ENCODE data around the gene VPS18. TPM values are rescaled to one million over a fixed set of nuclear protein-coding genes. Genes with fewer than 3 reads are reported as not detected.
A peak's percentile ranks its signal among the peaks of the same experiment; 100 is the strongest.

The VPS18 gene
- total RNA-seq, 2 experiments from 2014 or later: 7.8 to 8.8 TPM

DNA sequence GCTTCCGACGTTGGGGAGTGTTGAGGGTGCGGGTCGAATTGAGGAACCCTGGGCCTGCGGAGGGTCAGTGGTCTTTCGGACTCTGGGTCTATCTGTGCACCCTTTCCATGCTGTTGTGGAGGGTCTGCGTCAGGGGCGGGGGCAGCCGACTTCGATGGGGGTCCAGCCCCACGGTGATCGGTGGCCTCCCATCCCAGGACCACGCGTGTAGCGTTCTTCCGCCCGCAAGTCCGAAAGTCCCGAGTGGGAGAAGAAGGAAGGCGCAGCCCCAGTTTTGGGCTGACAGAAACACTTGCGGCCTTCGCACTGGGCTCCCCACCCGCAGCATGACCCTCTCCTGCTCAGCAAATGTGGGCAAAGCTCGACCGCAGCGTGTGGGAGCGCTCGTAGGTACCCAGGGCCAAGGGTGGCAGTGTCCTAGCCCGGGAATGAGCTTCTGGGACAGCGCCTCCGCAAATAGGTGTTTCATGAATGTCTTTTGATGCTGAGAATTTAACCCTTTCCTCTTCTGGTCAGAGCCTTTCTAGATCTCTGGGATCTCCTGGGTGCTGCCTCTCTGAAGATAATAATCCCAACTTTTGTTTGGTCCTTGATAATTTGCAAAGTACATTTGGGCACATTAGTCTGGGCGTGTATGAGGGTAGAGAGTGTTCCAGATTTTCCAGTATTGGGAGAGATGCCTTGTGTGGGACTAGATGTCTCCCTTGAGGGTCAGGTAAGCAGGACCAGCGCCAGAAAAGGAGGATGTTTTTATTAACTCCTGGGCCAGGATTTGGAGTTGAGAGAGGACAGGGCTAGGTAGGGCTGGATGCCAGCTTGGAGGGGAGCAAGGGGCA lies 32.6 kb downstream of the VPS18 start:
- Mint-ChIP-seq H3K36me3 (no peaks in the 10 kb centered on the region), H3K27me3 (peaks cover 52% of the 10 kb centered on the region), H3K4me1 (ENCODE audit: low read depth) (peaks cover 40% of the 10 kb centered on the region), H3K4me3 (no peak overlapping the region), H3K9me3 (no peaks in the 10 kb centered on the region), H3K27ac (no peak overlapping the region)
- no peak for DNase-seq
- ChIA-PET CTCF (interaction anchor here (1.1 to 7.5 kb wide), 3 partner anchors 14 to 22 kb away, joined by 3 to 74 read pairs (median 50); no protein-coding TSS in a partner anchor), POLR2A (interaction anchor here (1.5 kb wide), 1 partner anchor 21 kb away, joined by 3 read pairs; no protein-coding TSS in a partner anchor)
- intact Hi-C loops (cut with micrococcal nuclease): loop anchor here (2.0 kb wide), 1 partner anchor 20 kb away; no protein-coding TSS in a partner anchor

DNA sequence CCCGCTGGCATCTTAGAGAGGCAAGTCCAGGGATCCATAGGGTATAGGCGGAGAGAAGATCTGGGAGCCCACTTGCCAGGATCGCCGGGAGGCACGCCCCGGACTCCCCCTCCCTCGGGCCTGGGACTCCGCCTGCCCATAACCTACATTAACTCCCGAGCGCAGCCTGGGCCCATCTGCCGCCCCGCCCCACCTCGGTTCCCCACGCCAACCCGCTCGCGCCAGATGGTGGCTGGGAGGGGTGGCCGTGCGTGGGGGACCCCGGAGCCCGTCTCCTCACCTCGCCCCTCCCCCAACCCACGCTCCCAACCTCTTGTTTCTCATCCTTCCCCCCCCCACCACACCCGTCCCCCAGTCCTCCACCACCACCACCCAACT lies 33.2 kb downstream of the VPS18 start:
- DNase-seq: no peak
- intact Hi-C loops (cut with micrococcal nuclease): loop anchor here (2.0 kb wide), 1 partner anchor 21 kb away; no protein-coding TSS in a partner anchor
- Mint-ChIP-seq H3K4me1 (ENCODE audit: low read depth) (peaks cover 40% of the 10 kb centered on the region), H3K9me3 (no peaks in the 10 kb centered on the region), H3K36me3 (no peaks in the 10 kb centered on the region), H3K4me3 (no peak overlapping the region), H3K27ac (no peak overlapping the region), H3K27me3 (peaks cover 58% of the 10 kb centered on the region)
- CTCF ChIA-PET: interaction anchor here (0.7 to 7.5 kb wide), 4 partner anchors 14 to 70 kb away, joined by 3 to 74 read pairs (median 26); no protein-coding TSS in a partner anchor
- POLR2A ChIA-PET: interaction anchor here (1.3 to 1.5 kb wide), 2 partner anchors 21 to 25 kb away, joined by 3 to 6 read pairs; partner anchors contain the start of gene CHAC1

DNA sequence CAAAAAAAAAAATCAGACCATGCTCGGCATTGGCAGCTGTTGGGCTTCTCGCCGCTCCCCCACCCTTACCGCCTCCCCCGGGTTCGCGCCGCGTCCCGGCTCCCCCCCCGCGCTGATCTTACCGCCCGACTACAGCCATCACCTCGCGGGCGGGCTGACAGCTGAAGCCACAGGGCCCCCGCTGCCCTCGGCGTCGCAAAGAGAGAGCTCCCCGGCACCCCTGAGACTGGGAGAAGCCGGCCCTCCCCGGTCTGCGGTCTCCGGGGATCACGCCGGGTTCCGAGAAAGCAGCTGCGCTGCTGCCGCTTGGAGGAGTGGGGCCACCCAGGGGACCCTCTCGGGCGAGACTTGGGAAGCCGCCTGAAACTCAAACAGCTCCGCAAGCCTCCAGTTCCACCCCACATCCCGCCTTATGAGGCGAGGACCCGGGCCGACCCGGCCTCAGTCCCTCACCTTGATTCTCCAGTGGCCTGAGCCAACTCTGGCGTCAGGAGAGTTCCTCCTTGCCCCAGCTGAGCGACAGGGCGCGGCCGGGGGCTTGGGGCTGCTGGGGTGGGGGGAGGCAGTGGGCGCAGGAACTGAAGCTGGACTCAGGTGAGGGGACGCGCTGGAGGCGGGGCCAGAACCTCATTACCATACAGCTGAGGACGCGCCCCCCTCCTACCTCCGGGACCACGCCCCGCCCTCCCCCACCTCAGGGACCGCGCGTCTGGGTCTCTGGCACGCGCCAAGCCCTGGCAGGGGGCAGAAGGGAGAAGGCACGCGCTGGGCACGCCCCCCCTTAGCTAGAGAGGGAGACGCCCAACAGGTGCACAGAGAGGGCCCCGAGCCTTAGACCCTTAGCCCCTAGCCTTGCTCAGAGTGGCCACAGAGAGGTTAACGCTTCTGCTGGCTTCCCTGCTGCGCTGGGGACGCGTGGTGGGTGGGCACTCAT lies 33.9 kb downstream of the VPS18 start:
- POLR2A ChIA-PET: interaction anchor here (1.0 to 1.5 kb wide), 3 partner anchors 13 to 25 kb away, joined by 3 to 6 read pairs (median 3); partner anchors contain the start of gene CHAC1
- CTCF ChIA-PET: interaction anchor here (0.6 to 7.5 kb wide), 7 partner anchors 13 to 357 kb away, joined by 3 to 74 read pairs (median 3); no protein-coding TSS in a partner anchor

DNA sequence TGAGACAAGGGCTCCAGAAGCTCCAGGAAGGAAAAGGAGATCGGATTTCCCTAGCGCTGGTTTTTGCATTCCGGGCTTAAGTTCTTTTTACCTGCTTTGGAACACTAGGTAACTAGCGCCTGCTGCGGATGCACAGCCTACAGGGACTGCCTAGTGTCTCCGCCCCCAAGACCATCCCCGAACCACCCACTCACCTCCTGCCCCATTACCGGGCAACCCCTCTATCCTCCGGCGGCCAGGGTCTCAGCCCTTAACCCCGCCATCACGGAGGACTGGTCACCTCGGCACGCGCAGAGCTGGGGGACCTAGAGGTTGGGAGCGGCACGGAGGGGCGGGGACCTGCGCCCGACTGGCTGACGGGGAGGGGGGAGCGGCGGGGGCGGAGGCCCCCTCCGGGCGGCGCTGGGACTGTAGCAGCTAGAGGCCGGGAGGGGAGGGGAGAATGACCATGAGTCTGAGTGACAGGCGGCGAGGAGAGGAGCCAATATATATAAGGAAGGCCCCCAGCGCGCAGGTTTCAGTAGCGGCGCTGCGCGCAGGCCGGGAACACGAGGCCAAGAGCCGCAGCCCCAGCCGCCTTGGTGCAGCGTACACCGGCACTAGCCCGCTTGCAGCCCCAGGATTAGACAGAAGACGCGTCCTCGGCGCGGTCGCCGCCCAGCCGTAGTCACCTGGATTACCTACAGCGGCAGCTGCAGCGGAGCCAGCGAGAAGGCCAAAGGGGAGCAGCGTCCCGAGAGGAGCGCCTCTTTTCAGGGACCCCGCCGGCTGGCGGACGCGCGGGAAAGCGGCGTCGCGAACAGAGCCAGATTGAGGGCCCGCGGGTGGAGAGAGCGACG lies 34.8 kb downstream of the VPS18 start, which contains the start of gene DLL4:
Gene DLL4, plus strand, starts transcription at position 520 of the 839 bp plus-strand sequence. CDS start 329 bp downstream, outside the sequence.
- Mint-ChIP-seq H3K27me3 (peaks cover 62% of the 10 kb centered on the region), H3K4me1 (ENCODE audit: low read depth) (peaks cover 40% of the 10 kb centered on the region), H3K9me3 (no peaks in the 10 kb centered on the region), H3K27ac (no peak within 1 kb of the TSS), H3K36me3 (no peaks in the 10 kb centered on the region), H3K4me3 (peak within 1 kb of the TSS; percentile 51)
- CTCF ChIA-PET: interaction anchor here (0.7 to 7.5 kb wide), 7 partner anchors 12 to 356 kb away, joined by 3 to 74 read pairs (median 4); no protein-coding TSS in a partner anchor
- DNase-seq: peak; percentile 53
- POLR2A ChIA-PET: interaction anchor here (1.0 to 3.0 kb wide), 3 partner anchors 12 to 24 kb away, joined by 3 to 21 read pairs (median 6); partner anchors contain the start of gene CHAC1
- intact Hi-C loops (cut with micrococcal nuclease): no loop called here

More for the DNA sequence above, 33.9 kb downstream of the VPS18 start:
- Mint-ChIP-seq H3K27me3 (peaks cover 59% of the 10 kb centered on the region), H3K36me3 (no peaks in the 10 kb centered on the region), H3K9me3 (no peaks in the 10 kb centered on the region), H3K27ac (no peak overlapping the region), H3K4me3 (peak overlapping the region; percentile 34), H3K4me1 (ENCODE audit: low read depth) (peaks cover 40% of the 10 kb centered on the region)
- intact Hi-C loops (cut with micrococcal nuclease): loop anchor here (2.0 kb wide), 1 partner anchor 21 kb away; no protein-coding TSS in a partner anchor
- peak; percentile 22 for DNase-seq

DNA sequence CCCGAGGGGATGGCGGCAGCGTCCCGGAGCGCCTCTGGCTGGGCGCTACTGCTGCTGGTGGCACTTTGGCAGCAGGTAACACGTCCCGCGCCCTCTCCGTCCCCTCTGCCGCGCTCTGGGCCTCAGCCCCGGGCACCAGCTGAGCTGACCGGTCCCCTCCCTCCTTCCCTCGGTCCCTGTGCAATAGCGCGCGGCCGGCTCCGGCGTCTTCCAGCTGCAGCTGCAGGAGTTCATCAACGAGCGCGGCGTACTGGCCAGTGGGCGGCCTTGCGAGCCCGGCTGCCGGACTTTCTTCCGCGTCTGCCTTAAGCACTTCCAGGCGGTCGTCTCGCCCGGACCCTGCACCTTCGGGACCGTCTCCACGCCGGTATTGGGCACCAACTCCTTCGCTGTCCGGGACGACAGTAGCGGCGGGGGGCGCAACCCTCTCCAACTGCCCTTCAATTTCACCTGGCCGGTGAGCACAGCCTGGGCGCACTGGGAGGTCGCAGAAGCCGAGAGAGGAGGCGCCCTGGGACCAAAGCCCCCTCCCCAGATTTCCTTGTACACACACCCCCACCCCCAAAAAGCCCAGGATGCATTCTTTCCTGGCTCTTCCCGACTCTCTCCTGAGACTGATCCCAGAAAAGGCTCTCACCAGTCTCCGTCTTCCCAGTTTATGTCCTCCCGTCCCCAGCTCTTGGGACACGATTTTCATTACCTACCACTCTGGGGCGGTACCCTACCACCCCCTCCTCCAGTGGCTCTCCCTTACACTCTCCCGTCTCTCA lies 35.6 kb downstream of the VPS18 start:
- H3K4me1 Mint-ChIP-seq (ENCODE audit: low read depth): peaks cover 40% of the 10 kb centered on the region
- no peak overlapping the region for H3K27ac Mint-ChIP-seq
- H3K4me3 Mint-ChIP-seq: peak overlapping the region; percentile 47
- no peak for DNase-seq
- CTCF ChIA-PET: interaction anchor here (0.5 to 7.5 kb wide), 29 partner anchors 10 to 364 kb away, joined by 3 to 74 read pairs (median 4); partner anchors contain the start of genes CHAC1, CHP1 and EXD1
- no peaks in the 10 kb centered on the region for H3K36me3 Mint-ChIP-seq
- H3K9me3 Mint-ChIP-seq: no peaks in the 10 kb centered on the region
- H3K27me3 Mint-ChIP-seq: peaks cover 61% of the 10 kb centered on the region
- POLR2A ChIA-PET: interaction anchor here (3.0 kb wide), 1 partner anchor 12 kb away, joined by 21 read pairs; no protein-coding TSS in a partner anchor
- intact Hi-C loops (cut with micrococcal nuclease): loop anchor here (2.0 kb wide), 1 partner anchor 23 kb away; the partner anchor contains the start of gene CHAC1

DNA sequence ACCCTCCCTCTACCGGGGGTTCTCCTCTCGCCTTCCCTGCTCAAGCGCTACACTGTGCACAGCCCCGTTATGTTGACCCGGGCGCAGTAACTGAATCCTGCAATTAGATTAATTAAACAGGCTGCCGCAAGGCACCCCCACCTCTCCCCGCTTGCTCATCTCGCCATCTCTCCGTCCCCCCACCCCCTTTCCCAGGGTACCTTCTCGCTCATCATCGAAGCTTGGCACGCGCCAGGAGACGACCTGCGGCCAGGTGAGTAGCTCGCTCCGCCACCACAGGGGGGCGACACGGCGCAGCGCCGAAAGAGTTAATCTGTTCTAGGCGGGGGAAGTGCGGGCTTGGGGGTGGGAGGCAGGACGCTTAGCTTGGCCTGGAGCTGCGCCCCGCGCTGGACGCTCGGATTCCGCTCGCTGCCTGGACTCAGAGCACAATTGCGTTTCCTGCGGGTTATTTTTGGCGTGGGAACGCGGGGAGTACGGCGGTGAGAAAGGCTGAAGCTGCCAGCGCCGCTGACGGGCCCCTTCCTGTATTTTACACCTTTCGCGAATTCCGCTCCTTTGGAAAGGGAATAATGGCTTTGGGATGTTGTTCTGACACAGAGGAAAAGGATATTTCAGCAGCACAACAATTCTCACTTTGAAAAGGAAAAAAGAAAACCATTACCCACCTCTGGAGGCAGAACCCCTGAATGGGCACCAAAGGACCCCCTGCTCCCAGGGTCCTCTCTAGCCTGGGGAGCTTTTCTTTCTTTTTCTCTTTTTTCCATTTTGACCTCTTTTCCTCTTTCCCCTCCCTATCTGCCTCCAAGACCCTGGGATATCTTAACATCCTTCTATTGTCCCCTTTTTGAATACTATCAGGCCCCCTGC lies 36.4 kb downstream of the VPS18 start:
- intact Hi-C loops (cut with micrococcal nuclease): loop anchor here (2.0 kb wide), 1 partner anchor 22 kb away; the partner anchor contains the start of gene CHAC1
- H3K27ac Mint-ChIP-seq: peak overlapping the region; percentile 6

DNA sequence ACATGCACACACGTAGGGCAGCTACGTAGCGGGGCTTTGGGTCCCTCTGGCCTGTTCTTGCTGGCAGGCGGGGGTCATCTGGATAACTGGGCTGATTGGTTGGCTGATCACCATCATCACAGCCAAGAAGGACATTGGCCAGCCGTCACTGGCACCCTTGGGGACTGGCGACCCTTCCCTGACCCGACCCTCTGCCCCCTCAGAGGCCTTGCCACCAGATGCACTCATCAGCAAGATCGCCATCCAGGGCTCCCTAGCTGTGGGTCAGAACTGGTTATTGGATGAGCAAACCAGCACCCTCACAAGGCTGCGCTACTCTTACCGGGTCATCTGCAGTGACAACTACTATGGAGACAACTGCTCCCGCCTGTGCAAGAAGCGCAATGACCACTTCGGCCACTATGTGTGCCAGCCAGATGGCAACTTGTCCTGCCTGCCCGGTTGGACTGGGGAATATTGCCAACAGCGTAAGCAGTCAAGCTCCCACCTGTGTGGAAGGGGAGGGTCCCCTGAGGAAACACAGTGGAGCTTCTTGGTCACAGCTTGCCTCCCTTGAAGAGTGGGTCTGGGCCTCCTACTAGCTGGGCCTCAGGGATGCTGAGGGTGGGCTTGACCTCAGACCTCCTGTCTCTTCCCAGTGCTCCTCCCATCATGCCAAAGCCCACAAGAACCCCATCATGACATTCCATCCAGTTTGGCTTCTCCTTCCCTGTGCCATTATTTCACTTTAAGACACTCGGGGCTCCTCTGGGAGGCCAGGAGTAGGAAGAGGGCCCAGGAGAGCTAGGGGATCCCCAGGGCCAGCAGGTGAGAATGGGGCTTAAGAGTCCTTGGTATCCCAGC lies 37.3 kb downstream of the VPS18 start:
- H3K27ac Mint-ChIP-seq: peak overlapping the region; percentile 6
- intact Hi-C loops (cut with micrococcal nuclease): loop anchor here (2.0 kb wide), 1 partner anchor 21 kb away; the partner anchor contains the start of gene CHAC1
- no peaks in the 10 kb centered on the region for H3K36me3 Mint-ChIP-seq
- peaks cover 37% of the 10 kb centered on the region for H3K4me1 Mint-ChIP-seq (ENCODE audit: low read depth)
- POLR2A ChIA-PET: interaction anchor here (3.0 kb wide), 1 partner anchor 10 kb away, joined by 21 read pairs; no protein-coding TSS in a partner anchor
- CTCF ChIA-PET: interaction anchor here (1.0 to 7.5 kb wide), 15 partner anchors 10 to 165 kb away, joined by 3 to 74 read pairs (median 4); partner anchors contain the start of gene CHAC1
- H3K4me3 Mint-ChIP-seq: no peak overlapping the region
- DNase-seq: no peak
- no peaks in the 10 kb centered on the region for H3K9me3 Mint-ChIP-seq
- peaks cover 51% of the 10 kb centered on the region for H3K27me3 Mint-ChIP-seq

More for the DNA sequence above, 36.4 kb downstream of the VPS18 start:
- Mint-ChIP-seq H3K9me3 (no peaks in the 10 kb centered on the region), H3K4me1 (ENCODE audit: low read depth) (peaks cover 40% of the 10 kb centered on the region), H3K4me3 (peak overlapping the region; percentile 47), H3K36me3 (no peaks in the 10 kb centered on the region), H3K27me3 (peaks cover 55% of the 10 kb centered on the region)
- ChIA-PET CTCF (interaction anchor here (0.6 to 7.5 kb wide), 27 partner anchors 11 to 365 kb away, joined by 3 to 74 read pairs (median 4); partner anchors contain the start of genes CHAC1, CHP1 and EXD1), POLR2A (interaction anchor here (3.0 kb wide), 1 partner anchor 11 kb away, joined by 21 read pairs; no protein-coding TSS in a partner anchor)
- DNase-seq: peak; percentile 73

DNA sequence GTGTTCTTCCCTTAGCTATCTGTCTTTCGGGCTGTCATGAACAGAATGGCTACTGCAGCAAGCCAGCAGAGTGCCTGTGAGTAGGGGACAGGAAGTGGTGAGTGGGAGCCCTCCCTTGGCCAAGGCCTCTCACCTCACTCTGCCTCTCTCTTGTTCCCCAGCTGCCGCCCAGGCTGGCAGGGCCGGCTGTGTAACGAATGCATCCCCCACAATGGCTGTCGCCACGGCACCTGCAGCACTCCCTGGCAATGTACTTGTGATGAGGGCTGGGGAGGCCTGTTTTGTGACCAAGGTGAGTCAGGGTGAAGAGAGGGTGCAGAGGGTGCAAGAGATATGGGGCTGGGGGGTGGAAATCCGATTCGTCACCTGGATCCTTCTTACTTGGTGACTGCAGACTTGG lies 37.9 kb downstream of the VPS18 start:
- no peaks in the 10 kb centered on the region for H3K36me3 Mint-ChIP-seq
- ChIA-PET POLR2A (interaction anchor here (3.0 kb wide), 1 partner anchor 10 kb away, joined by 21 read pairs; no protein-coding TSS in a partner anchor), CTCF (interaction anchor here (2.0 to 7.5 kb wide), 3 partner anchors 9 to 28 kb away, joined by 5 to 74 read pairs (median 21); no protein-coding TSS in a partner anchor)
- H3K9me3 Mint-ChIP-seq: no peaks in the 10 kb centered on the region
- peaks cover 45% of the 10 kb centered on the region for H3K27me3 Mint-ChIP-seq
- intact Hi-C loops (cut with micrococcal nuclease): no loop called here
- H3K27ac Mint-ChIP-seq: no peak overlapping the region
- no peak overlapping the region for H3K4me3 Mint-ChIP-seq
- peaks cover 30% of the 10 kb centered on the region for H3K4me1 Mint-ChIP-seq (ENCODE audit: low read depth)
- DNase-seq: no peak
